HL-60 (cell line): ENCODE measurements around the gene LHX4.

ENCODE experiments used
- CTCF ChIP-seq: IDR thresholded peaks from one replicate; pipeline ENCODE4 v1.5.1; 2011; ENCODE audit warnings: low read length, control low read depth, inconsistent platforms; ENCODE audit not compliant: insufficient read depth
- GABPA ChIP-seq: IDR thresholded peaks from 2 replicates; pipeline ENCODE4 v1.6.1; 2012; ENCODE audit warnings: low read depth
- POLR2AphosphoS5 ChIP-seq: IDR thresholded peaks from 2 replicates; pipeline ENCODE4 v1.6.1; 2012; ENCODE audit warnings: low read depth
- REST ChIP-seq: IDR thresholded peaks from 2 replicates; pipeline ENCODE4 v1.6.1; 2012; ENCODE audit warnings: low read depth; ENCODE audit not compliant: insufficient replicate concordance

GRCh38 chr1:180181048-180181447 lies 49.0 kb upstream of the LHX4 start:
- TF ChIP-seq CTCF (no peak), POLR2AphosphoS5 (no peak), REST (no peak), GABPA (no peak)
